Measurements from ENCODE around the gene KLF11. TPM values are rescaled to one million over a fixed set of nuclear protein-coding genes. Genes with fewer than 3 reads are reported as not detected.

The KLF11 gene
- total and polyA plus RNA-seq, 2 donors (not counting 3 experiments of a cell fraction or from before 2014, with no cell fraction given), result 10.5 to 11.3 TPM

DNA sequence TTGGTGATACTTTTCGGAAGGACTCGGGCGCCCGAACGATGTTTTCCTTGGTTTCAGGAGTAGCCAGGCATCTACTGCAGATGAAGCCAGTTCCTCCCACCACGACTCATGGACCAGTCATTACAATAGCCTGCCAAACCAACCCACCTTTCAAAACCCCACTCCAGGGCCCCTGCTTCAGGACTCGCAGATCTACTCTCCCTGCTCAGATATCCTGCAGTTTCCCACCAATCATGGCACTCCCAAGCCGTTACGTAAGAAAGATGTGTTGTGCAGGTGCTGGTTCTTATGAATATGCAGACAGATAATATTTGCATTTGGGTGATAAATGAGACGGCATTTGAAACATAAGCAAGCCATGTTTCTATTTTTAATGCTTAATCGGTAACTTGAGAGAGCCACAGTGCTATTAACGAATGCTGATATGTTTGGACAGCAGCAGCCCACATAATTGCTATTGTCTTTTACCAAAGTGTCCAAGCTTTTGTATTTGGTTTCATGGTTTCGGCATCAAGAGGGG, 40.4 kb downstream of the KLF11 start:
- Histone ChIP-seq H3K9me1 (replicated peaks; ENCODE audit: control insufficient read depth, extremely low read depth, insufficient read depth, low read length) (no peaks in the 10 kb centered on the region), H4K20me1 (replicated peaks; ENCODE audit: control insufficient read depth, extremely low read depth, insufficient read depth, low read length) (no peaks in the 10 kb centered on the region), H3K4me1 (ENCODE audit: control insufficient read depth, extremely low read depth, insufficient read depth, low read length) (no peaks in the 10 kb centered on the region), H3K79me2 (ENCODE audit: control insufficient read depth, insufficient read depth, low read length) (no peaks in the 10 kb centered on the region), H3K36me3 (ENCODE audit: control insufficient read depth in 2 of 2, extremely low read depth in 1 of 2, insufficient read depth in 2 of 2, low read length in 2 of 2) (no peaks in the 10 kb centered on the region), H3K9ac (replicated peaks; ENCODE audit: extremely low read depth, insufficient read depth, low read length) (no peak overlapping the region), H3K27me3 (ENCODE audit: control insufficient read depth in 2 of 2, insufficient read depth in 2 of 2, low read length in 2 of 2) (peaks cover 31 to 51% of the 10 kb centered on the region in 2 experiments), H3K4me3 (replicated peaks in 1 of 3; ENCODE audit: insufficient read depth in 1 of 3, low read depth in 1 of 3, low read length in 3 of 3) (no peak overlapping the region), H3K9me3 (replicated peaks; ENCODE audit: control insufficient read depth, insufficient read depth, low read length) (no peaks in the 10 kb centered on the region), H3K27ac (ENCODE audit: insufficient read depth, low read depth, low read length) (no peak overlapping the region), H2AFZ (ENCODE audit: low read depth, low read length) (no peak overlapping the region), H3K4me2 (ENCODE audit: insufficient read depth, low read length) (no peak overlapping the region)
- ChIA-PET POLR2A (no interaction called here), CTCF (interaction anchor here (0.9 to 20.2 kb wide), 4 partner anchors 8 to 14 kb away, joined by 3 to 485 read pairs (median 21); no protein-coding TSS in a partner anchor)
- DNase-seq (ENCODE audit: low read depth, low spot score), result no peak
- TF ChIP-seq FOS (IDR thresholded peaks at IDR 0.05; ENCODE audit: borderline replicate concordance, insufficient read depth, low read length), result no peak
- TF ChIP-seq MYC (IDR thresholded peaks at IDR 0.05; ENCODE audit: low read depth, low read length), result no peak
- no peak for TF ChIP-seq EZH2 (IDR thresholded peaks at IDR 0.05; ENCODE audit: borderline replicate concordance, low read depth, low read length, severe bottlenecking)
- TF ChIP-seq GATA2 (IDR thresholded peaks at IDR 0.05; ENCODE audit: insufficient read depth, insufficient read length, low read depth, low read length), result no peak
- dilution Hi-C loops (cut with MboI; ENCODE audit: extremely low pct_ligation_motif_present, low sequenced_read_pairs) (no loop called here), intact Hi-C loops (cut with micrococcal nuclease) (no loop called here)
- FAIRE-seq, result no peak
- BruUV-seq (replicated peaks), result no TSS peak

DNA sequence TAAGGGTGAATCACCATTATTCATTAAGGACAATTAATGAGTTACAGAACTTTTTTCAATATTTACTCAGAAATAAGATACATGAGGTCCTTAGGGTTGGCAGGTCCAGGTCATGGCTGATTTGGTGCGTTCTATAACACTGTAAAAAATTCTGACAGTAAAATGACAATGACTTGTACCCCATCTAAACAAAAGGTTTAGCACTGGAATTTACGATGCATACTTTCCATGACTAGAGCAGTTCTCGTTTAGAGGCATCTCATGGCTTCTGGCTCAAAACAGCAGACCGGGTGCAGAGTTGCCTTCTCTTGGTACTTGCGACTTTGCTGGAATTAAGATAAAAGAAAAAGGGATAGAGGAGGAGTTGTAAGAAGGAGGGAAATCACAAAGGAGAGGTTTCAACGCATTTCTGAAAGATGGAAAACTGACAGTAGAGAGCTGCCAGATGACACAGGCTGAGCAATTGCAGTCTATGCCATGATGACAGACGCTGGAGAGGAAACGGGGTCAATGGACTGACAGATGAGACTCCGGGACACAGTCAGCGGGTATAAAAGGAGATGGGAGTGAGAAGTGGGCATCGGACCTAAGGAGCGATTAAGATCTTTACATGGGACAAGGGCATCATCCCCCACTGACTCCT, 41.0 kb downstream of the KLF11 start:
- ChIA-PET CTCF (interaction anchor here (1.4 to 20.2 kb wide), 5 partner anchors 10 to 351 kb away, joined by 5 to 485 read pairs (median 11); no protein-coding TSS in a partner anchor), POLR2A (no interaction called here)
- TF ChIP-seq FOS (IDR thresholded peaks at IDR 0.05; ENCODE audit: borderline replicate concordance, insufficient read depth, low read length) (no peak), JUN (IDR thresholded peaks at IDR 0.05; ENCODE audit: borderline replicate concordance, insufficient read depth, insufficient read length, low read depth) (no peak), POLR2A (IDR thresholded peaks at IDR 0.05; ENCODE audit: low read depth, low read length) (no peak), MYC (IDR thresholded peaks at IDR 0.05; ENCODE audit: low read depth, low read length) (no peak), EZH2 (IDR thresholded peaks at IDR 0.05; ENCODE audit: borderline replicate concordance, low read depth, low read length, severe bottlenecking) (no peak), GATA2 (IDR thresholded peaks at IDR 0.05; ENCODE audit: insufficient read depth, insufficient read length, low read depth, low read length) (no peak), POLR2AphosphoS5 (IDR thresholded peaks at IDR 0.05; ENCODE audit: insufficient read depth, low read depth, low read length) (no peak)
- TF ChIP-seq, protein P1, sequence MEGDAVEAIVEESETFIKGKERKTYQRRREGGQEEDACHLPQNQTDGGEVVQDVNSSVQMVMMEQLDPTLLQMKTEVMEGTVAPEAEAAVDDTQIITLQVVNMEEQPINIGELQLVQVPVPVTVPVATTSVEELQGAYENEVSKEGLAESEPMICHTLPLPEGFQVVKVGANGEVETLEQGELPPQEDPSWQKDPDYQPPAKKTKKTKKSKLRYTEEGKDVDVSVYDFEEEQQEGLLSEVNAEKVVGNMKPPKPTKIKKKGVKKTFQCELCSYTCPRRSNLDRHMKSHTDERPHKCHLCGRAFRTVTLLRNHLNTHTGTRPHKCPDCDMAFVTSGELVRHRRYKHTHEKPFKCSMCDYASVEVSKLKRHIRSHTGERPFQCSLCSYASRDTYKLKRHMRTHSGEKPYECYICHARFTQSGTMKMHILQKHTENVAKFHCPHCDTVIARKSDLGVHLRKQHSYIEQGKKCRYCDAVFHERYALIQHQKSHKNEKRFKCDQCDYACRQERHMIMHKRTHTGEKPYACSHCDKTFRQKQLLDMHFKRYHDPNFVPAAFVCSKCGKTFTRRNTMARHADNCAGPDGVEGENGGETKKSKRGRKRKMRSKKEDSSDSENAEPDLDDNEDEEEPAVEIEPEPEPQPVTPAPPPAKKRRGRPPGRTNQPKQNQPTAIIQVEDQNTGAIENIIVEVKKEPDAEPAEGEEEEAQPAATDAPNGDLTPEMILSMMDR (IDR thresholded peaks at IDR 0.05; ENCODE audit: extremely low read depth in 1 of 2, insufficient read depth in 1 of 2, low read depth in 1 of 2, low read length in 2 of 2), result no peak
- TF ChIP-seq, protein P2, sequence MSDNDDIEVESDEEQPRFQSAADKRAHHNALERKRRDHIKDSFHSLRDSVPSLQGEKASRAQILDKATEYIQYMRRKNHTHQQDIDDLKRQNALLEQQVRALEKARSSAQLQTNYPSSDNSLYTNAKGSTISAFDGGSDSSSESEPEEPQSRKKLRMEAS (IDR thresholded peaks at IDR 0.05; ENCODE audit: insufficient read depth, insufficient read length), result no peak

More for the DNA sequence above, 41.0 kb downstream of the KLF11 start:
- H3K36me3 ChIP-seq (ENCODE audit: control insufficient read depth in 2 of 2, extremely low read depth in 1 of 2, insufficient read depth in 2 of 2, low read length in 2 of 2), result no peaks in the 10 kb centered on the region
- H3K4me1 ChIP-seq (ENCODE audit: control insufficient read depth, extremely low read depth, insufficient read depth, low read length), result no peaks in the 10 kb centered on the region
- no peak overlapping the region for H3K27ac ChIP-seq (ENCODE audit: insufficient read depth, low read depth, low read length)
- H2AFZ ChIP-seq (ENCODE audit: low read depth, low read length), result no peak overlapping the region
- peaks cover 29 to 46% of the 10 kb centered on the region in 2 experiments for H3K27me3 ChIP-seq (ENCODE audit: control insufficient read depth in 2 of 2, insufficient read depth in 2 of 2, low read length in 2 of 2)
- no peaks in the 10 kb centered on the region for H3K79me2 ChIP-seq (ENCODE audit: control insufficient read depth, insufficient read depth, low read length)
- DNase-seq (ENCODE audit: low read depth, low spot score) (no peak), FAIRE-seq (no peak)
- no peaks in the 10 kb centered on the region for H3K9me3 ChIP-seq (replicated peaks; ENCODE audit: control insufficient read depth, insufficient read depth, low read length)
- intact Hi-C loops (cut with micrococcal nuclease), result no loop called here
- no peaks in the 10 kb centered on the region for H4K20me1 ChIP-seq (replicated peaks; ENCODE audit: control insufficient read depth, extremely low read depth, insufficient read depth, low read length)
- dilution Hi-C loops (cut with MboI; ENCODE audit: extremely low pct_ligation_motif_present, low sequenced_read_pairs), result no loop called here
- BruUV-seq (replicated peaks), result no TSS peak
- H3K4me3 ChIP-seq (replicated peaks in 1 of 3; ENCODE audit: insufficient read depth in 1 of 3, low read depth in 1 of 3, low read length in 3 of 3), result no peak overlapping the region
- no peak overlapping the region for H3K9ac ChIP-seq (replicated peaks; ENCODE audit: extremely low read depth, insufficient read depth, low read length)
- H3K4me2 ChIP-seq (ENCODE audit: insufficient read depth, low read length), result no peak overlapping the region
- H3K9me1 ChIP-seq (replicated peaks; ENCODE audit: control insufficient read depth, extremely low read depth, insufficient read depth, low read length), result no peaks in the 10 kb centered on the region

Measured in endothelial cell of umbilical vein (primary cell).